PFSK-1 (cell line): Measurements from ENCODE around the gene ACTR2.

ENCODE experiments used
- FOXP2 ChIP-seq: optimal IDR thresholded peaks from 2 replicates; pipeline ENCODE3; 2011; ENCODE audit warnings: borderline replicate concordance, control low read depth, inconsistent platforms; ENCODE audit not compliant: insufficient read depth; ENCODE audit errors: extremely low read length, extremely low read depth
- POLR2AphosphoS5 ChIP-seq: IDR thresholded peaks from 2 replicates; pipeline ENCODE4 v1.6.1; 2012; ENCODE audit warnings: low read depth, mild to moderate bottlenecking, control low read depth, low read length, moderate library complexity
- SIN3A ChIP-seq: IDR thresholded peaks from 2 replicates; pipeline ENCODE4 v1.6.1; 2012; ENCODE audit warnings: mild to moderate bottlenecking, low read length, moderate library complexity, borderline replicate concordance; ENCODE audit not compliant: insufficient read depth
- TAF1 ChIP-seq: IDR thresholded peaks from 2 replicates; pipeline ENCODE4 v1.6.1; 2012; ENCODE audit warnings: low read length, control low read depth, borderline replicate concordance; ENCODE audit not compliant: insufficient read depth
- TF ChIP-seq, protein P1 (sequence below), 2 experiments: IDR thresholded peaks; 2 replicates each; pipeline versions ENCODE4 v1.6.1 to v1.8.0; 2011 to 2012; ENCODE audit warnings: low read depth in 2 of 2, low read length in 2 of 2, control low read depth in 1 of 2, inconsistent platforms in 1 of 2, mild to moderate bottlenecking in 1 of 2, moderate library complexity in 1 of 2; ENCODE audit not compliant: insufficient read depth in 1 of 2

ACTR2 gene

GRCh38 chr2:65204461-65205210 lies 23.0 kb upstream of the ACTR2 start:
- TF ChIP-seq FOXP2: no peak
- TF ChIP-seq, protein P1, sequence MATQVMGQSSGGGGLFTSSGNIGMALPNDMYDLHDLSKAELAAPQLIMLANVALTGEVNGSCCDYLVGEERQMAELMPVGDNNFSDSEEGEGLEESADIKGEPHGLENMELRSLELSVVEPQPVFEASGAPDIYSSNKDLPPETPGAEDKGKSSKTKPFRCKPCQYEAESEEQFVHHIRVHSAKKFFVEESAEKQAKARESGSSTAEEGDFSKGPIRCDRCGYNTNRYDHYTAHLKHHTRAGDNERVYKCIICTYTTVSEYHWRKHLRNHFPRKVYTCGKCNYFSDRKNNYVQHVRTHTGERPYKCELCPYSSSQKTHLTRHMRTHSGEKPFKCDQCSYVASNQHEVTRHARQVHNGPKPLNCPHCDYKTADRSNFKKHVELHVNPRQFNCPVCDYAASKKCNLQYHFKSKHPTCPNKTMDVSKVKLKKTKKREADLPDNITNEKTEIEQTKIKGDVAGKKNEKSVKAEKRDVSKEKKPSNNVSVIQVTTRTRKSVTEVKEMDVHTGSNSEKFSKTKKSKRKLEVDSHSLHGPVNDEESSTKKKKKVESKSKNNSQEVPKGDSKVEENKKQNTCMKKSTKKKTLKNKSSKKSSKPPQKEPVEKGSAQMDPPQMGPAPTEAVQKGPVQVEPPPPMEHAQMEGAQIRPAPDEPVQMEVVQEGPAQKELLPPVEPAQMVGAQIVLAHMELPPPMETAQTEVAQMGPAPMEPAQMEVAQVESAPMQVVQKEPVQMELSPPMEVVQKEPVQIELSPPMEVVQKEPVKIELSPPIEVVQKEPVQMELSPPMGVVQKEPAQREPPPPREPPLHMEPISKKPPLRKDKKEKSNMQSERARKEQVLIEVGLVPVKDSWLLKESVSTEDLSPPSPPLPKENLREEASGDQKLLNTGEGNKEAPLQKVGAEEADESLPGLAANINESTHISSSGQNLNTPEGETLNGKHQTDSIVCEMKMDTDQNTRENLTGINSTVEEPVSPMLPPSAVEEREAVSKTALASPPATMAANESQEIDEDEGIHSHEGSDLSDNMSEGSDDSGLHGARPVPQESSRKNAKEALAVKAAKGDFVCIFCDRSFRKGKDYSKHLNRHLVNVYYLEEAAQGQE (IDR thresholded peaks at IDR 0.05; ENCODE audit: insufficient read depth in 1 of 2, low read depth in 2 of 2, low read length in 2 of 2): no peak
- TF ChIP-seq TAF1: no peak
- no peak for TF ChIP-seq SIN3A
- no peak for TF ChIP-seq POLR2AphosphoS5

DNA sequence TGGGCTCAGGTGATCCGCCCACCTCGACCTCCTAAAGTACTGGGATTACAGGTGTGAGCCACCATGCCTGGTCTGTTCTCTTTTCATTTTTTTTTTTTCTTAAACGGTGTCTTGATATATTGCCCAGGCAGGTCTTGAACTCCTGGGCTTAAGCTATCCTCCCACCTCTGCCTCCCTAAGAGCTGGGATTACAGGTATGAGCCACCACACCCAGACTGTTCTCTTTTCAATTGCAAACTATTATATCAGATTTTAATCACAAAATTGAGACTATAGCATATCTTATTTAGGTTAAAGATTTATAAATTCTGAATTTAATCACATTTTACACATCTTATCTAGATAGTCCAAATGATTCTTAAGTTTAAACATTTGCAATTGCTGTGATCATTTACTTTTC lies 15.5 kb upstream of the ACTR2 start:
- TF ChIP-seq SIN3A (no peak), TAF1 (no peak), FOXP2 (no peak), POLR2AphosphoS5 (no peak)
- TF ChIP-seq, protein P1 (IDR thresholded peaks at IDR 0.05; ENCODE audit: insufficient read depth in 1 of 2, low read depth in 2 of 2, low read length in 2 of 2): no peak

DNA sequence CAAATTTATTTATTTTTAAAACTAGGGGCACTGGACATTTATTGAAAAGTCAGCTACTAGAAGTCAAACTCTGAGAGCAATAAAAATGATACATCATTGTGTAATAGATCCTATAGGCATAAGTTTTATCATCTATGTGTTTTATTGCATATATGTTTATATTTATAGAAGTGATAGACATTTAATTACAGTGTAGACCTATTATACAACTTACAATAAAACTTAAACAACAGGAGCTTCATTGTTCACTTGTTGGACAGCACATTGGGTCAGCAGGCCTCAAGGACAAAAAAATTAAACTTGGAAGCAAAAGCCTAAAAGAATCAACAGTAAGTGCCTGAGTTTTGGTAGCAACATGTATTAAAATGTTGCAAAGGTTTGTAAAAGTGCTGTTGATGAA lies 15.0 kb upstream of the ACTR2 start:
- TF ChIP-seq POLR2AphosphoS5: no peak
- TF ChIP-seq SIN3A: no peak
- no peak for TF ChIP-seq TAF1
- TF ChIP-seq, protein P1 (IDR thresholded peaks at IDR 0.05; ENCODE audit: insufficient read depth in 1 of 2, low read depth in 2 of 2, low read length in 2 of 2): no peak
- no peak for TF ChIP-seq FOXP2

DNA sequence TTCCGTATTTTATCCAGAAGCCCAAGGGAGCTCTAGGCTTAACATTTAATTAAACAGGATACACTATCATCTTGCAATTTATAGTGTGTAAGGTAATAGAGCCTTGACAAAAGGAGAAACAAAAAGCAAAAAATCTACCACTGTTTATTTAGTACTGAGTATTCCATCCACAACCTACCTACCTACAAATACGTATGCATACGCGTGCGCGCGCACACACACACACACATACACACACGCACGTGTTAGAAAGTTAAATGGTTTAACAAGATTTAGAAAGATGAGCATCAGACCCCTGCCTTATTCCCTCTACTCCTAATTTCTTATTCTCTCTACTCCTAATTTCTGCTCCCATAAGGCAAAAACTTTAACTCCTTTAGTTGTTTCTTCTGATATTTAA lies 14.6 kb upstream of the ACTR2 start:
- TF ChIP-seq TAF1: no peak

DNA sequence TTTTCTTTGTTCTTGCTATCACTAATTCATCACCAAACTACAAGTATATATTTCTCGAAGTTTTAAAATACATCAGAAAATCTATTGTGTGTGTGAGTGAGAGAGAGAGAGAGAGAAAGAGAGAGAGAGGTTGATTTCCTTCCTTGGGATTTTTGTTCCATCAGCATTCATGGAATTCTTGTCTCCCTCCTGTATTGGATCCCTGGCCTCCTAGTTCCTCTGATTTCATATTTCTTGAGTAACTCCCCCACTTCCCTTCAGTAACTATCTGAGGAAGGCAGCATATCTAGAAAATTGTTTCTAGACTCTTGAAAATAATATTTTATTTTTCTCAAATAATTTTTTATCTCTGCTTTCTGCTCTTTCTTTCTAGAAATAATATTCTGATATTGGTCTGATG lies 13.3 kb upstream of the ACTR2 start:
- no peak for TF ChIP-seq SIN3A
- TF ChIP-seq TAF1: no peak
- no peak for TF ChIP-seq POLR2AphosphoS5
- TF ChIP-seq, protein P1 (IDR thresholded peaks at IDR 0.05; ENCODE audit: insufficient read depth in 1 of 2, low read depth in 2 of 2, low read length in 2 of 2): no peak
- TF ChIP-seq FOXP2: no peak
